SJCRH30 (cell line): ENCODE data around the gene DST. TPM values are rescaled to one million over a fixed set of nuclear protein-coding genes. Genes with fewer than 3 reads are reported as not detected.
"Not testable (repeated sequence)": the region's sequence is repeated elsewhere in the genome, so short reads cannot be mapped to it uniquely, and the experiment has no call there.

Source experiments
- DNase-seq, 2 experiments: peaks; one replicate each; pipeline ENCODE4 v3.0.0-alpha.2; 2015 to 2020
- H3K27ac ChIP-seq: fragments of 250-450 bp; sonication (Bioruptor Pico); 2 replicates; pipeline ENCODE4 v1.5.1; 2020; ENCODE audit warnings: mild to moderate bottlenecking, moderate library complexity
- H3K27me3 ChIP-seq: fragments of 250-450 bp; sonication (Bioruptor Pico); 2 replicates; pipeline ENCODE4 v1.5.1; 2020; ENCODE audit warnings: mild to moderate bottlenecking, moderate library complexity
- H3K36me3 ChIP-seq: fragments of 250-450 bp; sonication (Bioruptor Pico); 2 replicates; pipeline ENCODE4 v1.5.1; 2020; ENCODE audit warnings: mild to moderate bottlenecking, moderate library complexity
- H3K4me1 ChIP-seq: fragments of 250-450 bp; sonication (Bioruptor Pico); 2 replicates; pipeline ENCODE4 v1.5.1; 2020; ENCODE audit warnings: mild to moderate bottlenecking, moderate library complexity
- H3K4me3 ChIP-seq: fragments of 250-450 bp; sonication (Bioruptor Pico); 2 replicates; pipeline ENCODE4 v1.5.1; 2020; ENCODE audit warnings: mild to moderate bottlenecking, moderate library complexity
- H3K9me3 ChIP-seq: fragments of 250-450 bp; sonication (Bioruptor Pico); replicated peaks from 2 replicates; pipeline ENCODE4 v1.5.1; 2020; ENCODE audit warnings: mild to moderate bottlenecking, moderate library complexity
- total RNA-seq: library from RNA; depleted of rRNA; stranded (reverse); fragments of >200 nt; shearing (Covaris generic); gene quantifications from 2 replicates; pipeline ENCODE4 v1.2.3, GENCODE V29; 2014

The DST gene
- total RNA-seq, 1 experiment from 2014 or later, result 87.9 TPM

DNA sequence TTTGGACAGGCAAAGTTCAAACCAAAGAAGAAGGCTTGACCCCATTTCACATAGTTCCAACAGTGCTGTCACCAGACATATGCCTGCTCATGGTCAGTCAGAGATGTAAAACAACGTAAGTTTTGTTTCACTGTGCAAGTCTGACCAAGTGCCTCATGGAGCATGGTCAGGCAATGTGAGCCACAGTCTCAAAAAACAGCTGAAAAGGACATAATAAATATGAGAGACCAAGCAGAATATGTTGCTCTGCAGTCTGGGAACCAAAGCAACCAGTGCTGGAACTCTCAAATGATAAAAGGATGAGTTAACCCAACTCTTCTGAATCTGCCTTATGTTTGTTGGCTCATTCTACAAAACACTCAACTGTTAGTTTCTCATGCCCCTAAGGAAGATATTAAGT lies 39.9 kb upstream of the DST start:
- DNase-seq, result no peak
- Histone ChIP-seq H3K27me3 (no peaks in the 10 kb centered on the region), H3K9me3 (no peaks in the 10 kb centered on the region), H3K27ac (no peak overlapping the region), H3K4me3 (no peak overlapping the region), H3K36me3 (0 out of 2 replicates have a peak, but pooled peaks cover 3% of the 10 kb centered on the region), H3K4me1 (peaks cover 7% of the 10 kb centered on the region; the same call in 1 of the 2 replicates)

DNA sequence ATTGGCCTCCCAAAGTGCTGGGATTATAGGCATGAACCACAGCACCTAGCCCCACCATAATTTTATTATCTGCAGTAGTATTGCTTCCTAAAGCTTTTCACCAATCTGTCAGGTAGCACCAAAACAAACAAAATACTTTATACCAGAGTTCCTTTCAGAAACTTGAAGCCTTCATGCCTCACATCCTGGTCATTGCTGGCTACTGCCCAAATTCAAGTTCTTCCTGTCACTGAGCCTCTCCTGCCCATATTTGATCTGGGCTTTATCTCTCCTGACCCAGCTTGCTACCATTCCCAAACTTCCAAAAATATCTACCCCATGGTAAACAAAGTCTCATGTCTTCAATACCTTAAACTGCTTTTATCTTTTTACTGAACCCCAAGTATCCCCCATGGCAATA lies 34.9 kb upstream of the DST start:
- Histone ChIP-seq H3K27ac (no peak overlapping the region), H3K27me3 (no peaks in the 10 kb centered on the region), H3K9me3 (no peaks in the 10 kb centered on the region), H3K4me1 (no peaks in the 10 kb centered on the region; the same call in 1 of the 2 replicates), H3K36me3 (no peaks in the 10 kb centered on the region), H3K4me3 (no peak overlapping the region)
- no peak for DNase-seq

DNA sequence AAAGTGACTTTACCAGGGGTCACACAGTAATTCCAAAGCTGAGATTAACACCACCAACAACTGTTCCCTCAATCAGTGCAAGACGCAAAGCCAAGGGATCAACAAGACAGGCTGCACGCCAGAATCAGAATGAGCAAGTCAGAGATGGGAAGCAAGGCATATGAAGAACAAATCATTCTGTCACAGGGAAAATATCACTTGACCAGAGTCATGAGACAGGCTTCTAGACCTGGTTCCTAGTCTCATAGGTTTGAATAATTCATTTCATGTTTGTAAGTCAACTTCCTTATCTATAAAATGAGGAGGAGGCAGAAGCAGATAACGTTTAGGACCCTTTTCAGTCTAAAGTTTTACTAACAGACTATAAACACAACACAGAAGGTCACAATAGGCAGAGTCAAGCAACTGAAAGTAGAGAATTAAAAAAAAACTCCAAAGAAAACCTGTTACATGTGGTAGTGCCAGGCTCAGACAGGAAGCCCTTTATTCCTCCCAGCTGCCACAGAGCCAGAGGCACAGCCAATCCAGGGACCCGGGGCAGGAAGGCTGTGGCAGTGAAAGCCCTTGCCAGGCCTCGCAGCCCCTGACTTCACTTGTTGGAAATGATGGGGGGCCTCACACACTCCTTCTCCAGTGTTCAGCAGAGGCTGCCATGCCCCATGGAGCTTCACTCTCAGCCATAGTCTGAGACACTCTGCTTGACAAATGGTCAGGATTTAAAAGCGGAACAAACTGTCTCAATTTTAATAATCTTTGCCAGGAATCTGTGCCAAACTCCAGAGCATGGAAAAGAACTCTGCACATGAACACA lies 29.2 kb upstream of the DST start:
- Histone ChIP-seq H3K9me3 (no peaks in the 10 kb centered on the region), H3K4me3 (no peak overlapping the region), H3K36me3 (peaks cover 2% of the 10 kb centered on the region; the same call in 1 of the 2 replicates), H3K27me3 (no peaks in the 10 kb centered on the region), H3K4me1 (peaks cover 12% of the 10 kb centered on the region), H3K27ac (peak overlapping the region; percentile 18; the same call in 1 of the 2 replicates)
- peak; percentile 22 to 52 for DNase-seq

DNA sequence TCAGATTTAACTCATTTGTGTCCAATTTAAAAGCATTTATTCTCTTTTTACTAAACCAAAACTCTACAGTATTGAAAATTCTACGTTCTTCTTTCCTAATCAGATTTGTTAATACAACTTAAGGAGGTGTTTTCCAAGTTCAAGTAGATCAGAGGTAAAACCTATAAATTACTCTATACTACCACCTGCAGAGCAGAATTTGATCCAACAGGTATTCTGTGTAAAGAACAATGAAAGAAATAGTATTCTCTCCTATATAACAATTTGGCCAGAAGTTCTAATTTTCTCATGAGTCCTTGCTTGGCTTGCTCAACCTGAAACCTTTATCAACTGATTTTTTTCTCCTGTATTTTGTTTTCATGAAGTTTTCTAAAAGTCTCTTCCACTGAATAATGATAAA lies 28.5 kb upstream of the DST start:
- DNase-seq, result no peak
- Histone ChIP-seq H3K4me1 (peaks cover 12% of the 10 kb centered on the region), H3K9me3 (no peaks in the 10 kb centered on the region), H3K27me3 (no peaks in the 10 kb centered on the region), H3K27ac (no peak overlapping the region), H3K4me3 (no peak overlapping the region), H3K36me3 (peaks cover 2% of the 10 kb centered on the region; the same call in 1 of the 2 replicates)

DNA sequence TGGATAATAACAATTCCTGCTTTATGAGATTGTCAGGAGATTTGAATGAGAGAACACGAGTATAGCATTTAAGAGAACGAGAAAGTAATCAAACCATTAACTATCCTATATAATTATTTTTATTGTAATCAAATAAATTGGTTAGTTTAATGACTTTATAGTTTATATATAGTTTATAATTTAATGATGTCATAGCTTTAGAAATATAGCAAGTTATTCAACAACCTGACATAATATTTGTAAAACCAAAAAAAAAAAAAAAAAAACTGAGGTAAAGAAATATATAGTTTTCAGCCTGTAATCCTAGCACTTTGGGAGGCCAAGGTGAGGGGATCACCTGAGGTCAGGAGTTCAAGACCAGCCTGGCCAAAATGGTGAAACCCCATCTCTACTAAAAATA lies 26.4 kb upstream of the DST start:
- Histone ChIP-seq H3K36me3 (peaks cover 2% of the 10 kb centered on the region; the same call in 1 of the 2 replicates), H3K27me3 (no peaks in the 10 kb centered on the region), H3K9me3 (no peaks in the 10 kb centered on the region), H3K4me3 (no peak overlapping the region), H3K27ac (no peak overlapping the region), H3K4me1 (peaks cover 12% of the 10 kb centered on the region)
- DNase-seq, result no peak

DNA sequence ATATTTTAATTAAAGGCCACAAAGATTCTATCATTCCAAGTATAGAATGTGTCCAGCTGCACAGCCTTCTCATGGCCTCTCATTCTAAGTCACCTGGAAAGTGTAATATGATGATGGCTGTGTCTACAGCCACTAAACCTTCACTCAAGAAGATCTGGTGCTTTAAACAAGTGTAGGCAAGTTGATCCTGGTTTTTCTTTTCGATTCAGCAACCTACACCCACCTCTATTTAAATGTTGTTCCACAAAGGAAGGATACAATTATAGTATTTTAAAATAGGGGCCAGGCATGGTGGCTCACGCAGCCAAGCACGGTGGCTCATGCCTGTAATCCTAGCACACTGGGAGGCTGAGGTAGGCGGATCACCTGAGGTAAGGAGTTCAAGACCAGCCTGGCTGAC lies 25.5 kb upstream of the DST start:
- Histone ChIP-seq H3K36me3 (peaks cover 2% of the 10 kb centered on the region; the same call in 1 of the 2 replicates), H3K27ac (no peak overlapping the region), H3K4me3 (no peak overlapping the region), H3K4me1 (peaks cover 12% of the 10 kb centered on the region), H3K27me3 (no peaks in the 10 kb centered on the region), H3K9me3 (no peaks in the 10 kb centered on the region)
- DNase-seq, result no peak

DNA sequence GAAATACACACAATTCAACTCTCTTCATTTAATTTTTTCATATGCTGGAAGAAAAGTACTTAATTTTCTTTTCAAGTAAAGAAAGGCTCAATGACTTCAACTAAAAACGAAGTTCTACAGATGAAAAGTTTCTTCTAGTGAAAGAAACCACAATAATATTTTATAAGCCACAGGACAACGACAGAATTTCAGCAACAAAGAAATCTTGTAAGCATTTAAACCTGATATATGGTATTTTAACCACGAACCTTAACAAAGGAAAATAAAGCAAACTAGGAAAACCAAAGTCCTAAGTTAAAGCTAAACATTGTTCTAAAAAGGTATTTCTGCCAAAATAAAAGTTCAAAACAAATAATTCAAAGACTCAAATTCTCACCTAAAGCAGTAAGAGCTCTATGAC lies 24.6 kb upstream of the DST start:
- H3K4me3 ChIP-seq, result no peak overlapping the region
- H3K9me3 ChIP-seq, result no peaks in the 10 kb centered on the region
- H3K36me3 ChIP-seq, result peaks cover 2% of the 10 kb centered on the region; the same call in 1 of the 2 replicates
- no peaks in the 10 kb centered on the region for H3K27me3 ChIP-seq
- no peak overlapping the region for H3K27ac ChIP-seq
- DNase-seq, result no peak
- H3K4me1 ChIP-seq, result peaks cover 12% of the 10 kb centered on the region

DNA sequence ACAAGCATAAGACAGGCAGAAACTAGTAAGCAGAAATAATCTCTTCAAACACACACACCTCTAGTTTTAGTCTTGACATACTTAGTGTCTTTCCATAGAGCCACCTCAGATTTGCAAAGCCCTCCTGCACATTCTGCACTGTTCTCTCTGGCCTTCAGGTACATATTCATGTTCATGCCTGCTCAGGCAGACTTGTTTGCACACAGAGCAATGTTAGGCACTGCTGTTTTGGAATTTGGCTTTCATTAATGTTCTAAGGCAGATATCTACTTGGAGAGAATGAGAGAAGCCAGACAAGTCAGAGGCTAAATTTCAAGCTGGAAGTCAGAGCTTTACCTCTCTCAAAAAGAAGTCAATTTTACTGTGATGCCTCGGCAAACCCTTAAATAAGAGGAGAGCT lies 21.3 kb upstream of the DST start:
- Histone ChIP-seq H3K36me3 (peaks cover 2% of the 10 kb centered on the region; the same call in 1 of the 2 replicates), H3K4me3 (no peak overlapping the region), H3K27me3 (no peaks in the 10 kb centered on the region), H3K9me3 (no peaks in the 10 kb centered on the region), H3K4me1 (no peaks in the 10 kb centered on the region), H3K27ac (no peak overlapping the region)
- no peak for DNase-seq

DNA sequence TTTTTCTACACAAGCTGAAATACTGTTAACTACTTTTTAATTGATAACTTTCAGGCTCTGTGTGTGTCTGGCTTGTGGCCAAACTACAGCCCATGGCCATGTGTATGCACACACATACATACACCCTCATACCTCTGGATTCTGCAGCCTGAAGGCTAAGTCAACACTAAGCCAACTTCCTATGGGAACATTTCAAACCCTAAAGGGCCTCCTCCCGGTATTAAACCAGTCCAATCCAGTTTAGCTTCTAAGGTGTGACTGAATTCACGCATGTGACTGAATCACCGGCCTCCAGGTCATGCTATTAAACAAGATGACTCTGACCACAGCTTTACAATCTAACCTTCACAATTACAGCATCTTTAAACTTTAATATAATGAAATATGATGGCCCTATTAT lies 20.7 kb upstream of the DST start:
- Histone ChIP-seq H3K36me3 (no peaks in the 10 kb centered on the region; the same call in 1 of the 2 replicates), H3K4me1 (no peaks in the 10 kb centered on the region), H3K4me3 (no peak overlapping the region), H3K9me3 (no peaks in the 10 kb centered on the region), H3K27me3 (no peaks in the 10 kb centered on the region), H3K27ac (no peak overlapping the region)
- DNase-seq, result no peak

DNA sequence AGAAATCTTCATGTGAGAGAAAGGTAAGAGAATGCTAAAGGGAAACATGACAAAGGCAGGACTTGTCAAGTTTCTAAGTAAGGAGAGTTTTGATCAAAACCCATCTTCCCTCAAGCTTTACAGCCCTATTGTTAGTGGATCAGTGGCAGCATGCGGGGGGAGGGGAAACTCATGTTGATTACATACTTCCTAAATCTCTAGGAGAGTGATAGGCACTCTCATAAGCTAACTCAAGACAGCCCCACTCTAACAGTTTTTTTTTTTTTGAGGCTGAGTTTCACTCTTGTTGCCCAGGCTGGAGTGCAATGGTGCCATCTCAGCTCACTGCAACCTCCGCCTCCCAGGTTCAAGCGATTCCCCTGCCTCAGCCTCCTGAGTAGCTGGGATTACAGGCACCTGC lies 18.6 kb upstream of the DST start:
- not testable (repeated sequence) for H3K36me3 ChIP-seq, DNase-seq, H3K9me3 ChIP-seq, H3K4me1 ChIP-seq, H3K27ac ChIP-seq, H3K4me3 ChIP-seq, H3K27me3 ChIP-seq

DNA sequence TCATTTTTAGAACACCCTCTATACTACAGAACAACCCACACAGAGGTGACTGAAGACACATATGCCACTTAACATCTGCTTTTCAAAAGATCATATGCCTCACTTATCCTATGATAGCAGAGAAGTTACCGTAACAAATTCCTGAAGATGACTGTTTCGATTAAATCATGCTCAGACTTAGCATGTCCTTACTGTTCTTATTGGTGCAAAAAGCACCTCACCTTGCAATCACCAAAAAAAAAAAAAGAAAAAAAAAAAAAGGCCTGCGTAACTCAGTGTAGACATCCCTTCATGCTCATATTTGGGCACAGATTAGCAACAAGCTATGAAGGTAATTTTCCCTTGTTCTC lies 17.7 kb upstream of the DST start:
- Histone ChIP-seq H3K27ac (no peak overlapping the region), H3K4me1 (no peaks in the 10 kb centered on the region), H3K4me3 (no peak overlapping the region), H3K27me3 (no peaks in the 10 kb centered on the region), H3K9me3 (no peaks in the 10 kb centered on the region), H3K36me3 (no peaks in the 10 kb centered on the region; the same call in 1 of the 2 replicates)
- DNase-seq, result no peak

DNA sequence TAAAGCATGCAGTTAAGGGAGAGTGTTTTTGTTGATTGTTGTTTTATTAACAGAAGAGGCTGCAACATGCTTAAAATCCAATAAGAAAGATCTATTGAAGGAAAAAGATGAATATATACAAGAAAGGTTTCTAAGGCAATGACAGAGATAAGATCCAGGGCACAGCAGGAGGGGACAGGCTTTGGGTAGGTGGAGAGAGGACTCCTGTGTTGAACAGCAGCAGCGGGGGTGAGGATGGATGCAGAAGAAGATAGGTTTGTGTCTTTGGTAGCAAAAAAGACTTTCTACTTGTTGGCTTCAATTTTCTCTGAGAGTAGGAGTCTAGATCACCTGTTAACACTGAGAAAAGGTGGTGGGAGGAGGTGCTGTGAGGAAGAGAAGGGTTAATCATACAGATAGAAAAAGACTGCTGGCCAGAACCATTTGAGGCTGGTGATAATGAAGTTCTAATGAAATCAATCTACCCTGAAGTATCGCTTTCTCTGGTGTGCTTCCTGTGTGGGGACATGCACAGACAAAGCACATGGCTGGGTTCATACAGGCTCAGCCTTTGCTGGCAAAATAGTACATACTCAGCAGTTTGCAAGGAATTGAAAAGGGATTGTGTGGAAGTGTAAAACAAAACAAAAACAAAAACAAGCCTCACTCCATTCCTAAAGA lies 17.2 kb upstream of the DST start:
- no peaks in the 10 kb centered on the region for H3K9me3 ChIP-seq

DNA sequence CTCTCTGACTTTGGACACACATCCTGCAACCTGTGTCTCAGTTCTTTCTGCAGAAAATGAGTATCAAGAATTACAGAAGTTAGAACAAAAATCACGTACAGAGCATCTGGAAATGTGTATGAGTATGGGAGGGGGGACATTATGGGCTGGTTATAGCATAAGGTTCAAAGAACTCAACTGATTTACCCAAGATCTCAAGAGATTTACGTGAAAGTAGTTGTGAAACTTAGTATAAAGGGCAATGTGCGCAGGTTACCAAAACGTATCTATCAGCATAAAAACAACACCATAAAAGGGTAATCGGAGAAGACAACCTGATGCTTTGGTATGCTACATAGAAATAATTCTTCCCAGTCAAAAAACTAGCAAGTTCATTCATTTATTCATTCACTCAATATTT lies 15.6 kb upstream of the DST start:
- H3K36me3 ChIP-seq, result no peaks in the 10 kb centered on the region; the same call in 1 of the 2 replicates
- no peaks in the 10 kb centered on the region for H3K9me3 ChIP-seq
- no peak overlapping the region for H3K4me3 ChIP-seq
- H3K27me3 ChIP-seq, result no peaks in the 10 kb centered on the region
- no peak overlapping the region for H3K27ac ChIP-seq
- DNase-seq, result no peak
- no peaks in the 10 kb centered on the region for H3K4me1 ChIP-seq

More for the DNA sequence above, 17.2 kb upstream of the DST start:
- no peaks in the 10 kb centered on the region for H3K4me1 ChIP-seq
- no peak overlapping the region for H3K27ac ChIP-seq
- no peaks in the 10 kb centered on the region for H3K27me3 ChIP-seq
- no peak overlapping the region for H3K4me3 ChIP-seq
- H3K36me3 ChIP-seq, result no peaks in the 10 kb centered on the region; the same call in 1 of the 2 replicates
- no peak for DNase-seq

DNA sequence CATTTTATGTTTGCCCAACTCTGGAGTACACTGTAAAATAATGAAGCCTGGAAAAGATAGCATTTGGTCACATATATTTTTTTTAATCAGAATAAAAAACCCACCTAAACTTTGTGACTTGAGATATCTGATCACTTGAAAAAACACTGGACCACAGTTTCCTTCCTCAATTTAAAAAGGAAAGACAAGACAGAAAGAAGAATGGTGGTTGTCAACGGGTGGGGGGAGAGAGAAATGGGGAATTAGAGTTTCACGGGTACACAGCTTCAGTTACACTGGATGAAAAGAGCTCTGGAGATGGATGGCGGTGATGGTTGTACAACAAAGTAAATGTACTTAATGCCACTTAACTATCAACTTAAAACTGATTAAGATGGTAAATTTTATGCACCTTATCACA lies 14.7 kb upstream of the DST start:
- no peak for DNase-seq
- H3K4me3 ChIP-seq, result no peak overlapping the region

DNA sequence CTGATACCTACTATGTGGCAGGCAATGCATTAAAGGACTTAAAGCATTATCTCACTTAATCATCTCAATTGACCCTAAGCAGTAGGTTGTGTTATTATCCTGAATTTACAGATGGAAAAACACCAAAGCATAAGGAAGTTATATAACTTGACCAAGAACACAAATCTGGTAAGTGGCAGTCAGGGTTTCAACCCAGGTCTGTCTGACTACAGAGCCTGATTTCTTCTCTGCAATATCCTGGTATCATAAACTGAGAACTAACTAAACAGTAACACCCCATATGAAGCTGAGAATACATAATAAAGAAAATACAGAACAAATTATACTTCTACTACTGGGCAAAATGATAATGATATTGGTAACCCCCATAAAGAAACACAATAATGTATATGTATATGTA lies 13.8 kb upstream of the DST start:
- H3K4me3 ChIP-seq, result no peak overlapping the region
- no peaks in the 10 kb centered on the region for H3K9me3 ChIP-seq
- no peaks in the 10 kb centered on the region for H3K27me3 ChIP-seq
- H3K36me3 ChIP-seq, result no peaks in the 10 kb centered on the region; the same call in 1 of the 2 replicates
- no peak for DNase-seq
- peaks cover 8% of the 10 kb centered on the region for H3K4me1 ChIP-seq
- H3K27ac ChIP-seq, result no peak overlapping the region

More for the DNA sequence above, 14.7 kb upstream of the DST start:
- Histone ChIP-seq H3K9me3 (no peaks in the 10 kb centered on the region), H3K4me1 (peaks cover 2% of the 10 kb centered on the region), H3K27me3 (no peaks in the 10 kb centered on the region), H3K36me3 (no peaks in the 10 kb centered on the region; the same call in 1 of the 2 replicates), H3K27ac (no peak overlapping the region)
